KMS-11 (cell line): ENCODE data around the gene AGPAT2.

Experiments
- H2AFZ ChIP-seq: fragments of 200-600 bp; sonication (generic); 2 replicates; pipeline ENCODE4 v1.6.1; 2016; ENCODE audit warnings: antibody characterized with exemption, mixed run types, low read depth
- H3K27ac ChIP-seq: fragments of 200-600 bp; sonication (generic); 2 replicates; pipeline ENCODE4 v1.6.1; 2016; ENCODE audit warnings: mild to moderate bottlenecking, mixed run types
- H3K27me3 ChIP-seq: fragments of 200-600 bp; sonication (generic); 2 replicates; pipeline ENCODE4 v1.6.1; 2017; ENCODE audit warnings: mild to moderate bottlenecking, low read depth, mixed run types, moderate library complexity; ENCODE audit not compliant: insufficient read depth
- H3K36me3 ChIP-seq: fragments of 200-600 bp; sonication (generic); 2 replicates; pipeline ENCODE4 v1.6.1; 2017; ENCODE audit warnings: mild to moderate bottlenecking, mixed run types; ENCODE audit not compliant: insufficient read depth
- H3K4me1 ChIP-seq: fragments of 200-600 bp; sonication (generic); 2 replicates; pipeline ENCODE4 v1.6.1; 2016; ENCODE audit warnings: mild to moderate bottlenecking, low read depth, mixed run types; ENCODE audit not compliant: poor library complexity, severe bottlenecking
- H3K4me2 ChIP-seq: fragments of 200-600 bp; sonication (generic); 2 replicates; pipeline ENCODE4 v1.7.0; 2016; ENCODE audit warnings: mild to moderate bottlenecking, mixed run types
- H3K4me3 ChIP-seq: fragments of 200-600 bp; sonication (generic); IDR thresholded peaks from 2 replicates; pipeline ENCODE4 v1.6.1; 2017; ENCODE audit warnings: low read depth, low read length, mixed read lengths; ENCODE audit not compliant: insufficient read depth
- H3K79me2 ChIP-seq: fragments of 200-600 bp; sonication (generic); 2 replicates; pipeline ENCODE4 v1.6.1; 2016; ENCODE audit warnings: low read depth, mixed run types; ENCODE audit not compliant: insufficient read depth
- H3K9ac ChIP-seq: fragments of 200-600 bp; sonication (generic); 2 replicates; pipeline ENCODE4 v1.6.1; 2016; ENCODE audit warnings: mild to moderate bottlenecking, mixed run types
- H4K20me1 ChIP-seq: fragments of 200-600 bp; sonication (generic); 2 replicates; pipeline ENCODE4 v1.6.1; 2016; ENCODE audit warnings: mild to moderate bottlenecking, mixed run types; ENCODE audit not compliant: insufficient read depth
- TF ChIP-seq, protein P1 (sequence below): fragments of 200-600 bp; sonication (generic); conservative IDR thresholded peaks from 2 replicates; pipeline ENCODE4 v1.6.1; 2017; ENCODE audit warnings: low read depth, mild to moderate bottlenecking, antibody characterized with exemption, low read length, moderate library complexity, mixed read lengths

The AGPAT2 gene

GRCh38 chr9:136630662-136630992 lies 56.6 kb downstream of the AGPAT2 start:
- Histone ChIP-seq H3K79me2 (no peaks in the 10 kb centered on the region), H3K27me3 (peaks cover 80% of the 10 kb centered on the region), H3K4me3 (no peak overlapping the region), H3K4me2 (no peak overlapping the region), H3K36me3 (no peaks in the 10 kb centered on the region), H3K27ac (no peak overlapping the region), H2AFZ (no peak overlapping the region), H4K20me1 (no peaks in the 10 kb centered on the region), H3K4me1 (no peaks in the 10 kb centered on the region), H3K9ac (no peak overlapping the region)
- TF ChIP-seq, protein P1, sequence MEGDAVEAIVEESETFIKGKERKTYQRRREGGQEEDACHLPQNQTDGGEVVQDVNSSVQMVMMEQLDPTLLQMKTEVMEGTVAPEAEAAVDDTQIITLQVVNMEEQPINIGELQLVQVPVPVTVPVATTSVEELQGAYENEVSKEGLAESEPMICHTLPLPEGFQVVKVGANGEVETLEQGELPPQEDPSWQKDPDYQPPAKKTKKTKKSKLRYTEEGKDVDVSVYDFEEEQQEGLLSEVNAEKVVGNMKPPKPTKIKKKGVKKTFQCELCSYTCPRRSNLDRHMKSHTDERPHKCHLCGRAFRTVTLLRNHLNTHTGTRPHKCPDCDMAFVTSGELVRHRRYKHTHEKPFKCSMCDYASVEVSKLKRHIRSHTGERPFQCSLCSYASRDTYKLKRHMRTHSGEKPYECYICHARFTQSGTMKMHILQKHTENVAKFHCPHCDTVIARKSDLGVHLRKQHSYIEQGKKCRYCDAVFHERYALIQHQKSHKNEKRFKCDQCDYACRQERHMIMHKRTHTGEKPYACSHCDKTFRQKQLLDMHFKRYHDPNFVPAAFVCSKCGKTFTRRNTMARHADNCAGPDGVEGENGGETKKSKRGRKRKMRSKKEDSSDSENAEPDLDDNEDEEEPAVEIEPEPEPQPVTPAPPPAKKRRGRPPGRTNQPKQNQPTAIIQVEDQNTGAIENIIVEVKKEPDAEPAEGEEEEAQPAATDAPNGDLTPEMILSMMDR, result no peak

- no peak overlapping the region for H3K4me2 ChIP-seq
- no peak overlapping the region for H2AFZ ChIP-seq
- no peak overlapping the region for H3K27ac ChIP-seq
Observed at GRCh38 chr9:136629879-136630661, 57.2 kb downstream of the AGPAT2 start.

DNA sequence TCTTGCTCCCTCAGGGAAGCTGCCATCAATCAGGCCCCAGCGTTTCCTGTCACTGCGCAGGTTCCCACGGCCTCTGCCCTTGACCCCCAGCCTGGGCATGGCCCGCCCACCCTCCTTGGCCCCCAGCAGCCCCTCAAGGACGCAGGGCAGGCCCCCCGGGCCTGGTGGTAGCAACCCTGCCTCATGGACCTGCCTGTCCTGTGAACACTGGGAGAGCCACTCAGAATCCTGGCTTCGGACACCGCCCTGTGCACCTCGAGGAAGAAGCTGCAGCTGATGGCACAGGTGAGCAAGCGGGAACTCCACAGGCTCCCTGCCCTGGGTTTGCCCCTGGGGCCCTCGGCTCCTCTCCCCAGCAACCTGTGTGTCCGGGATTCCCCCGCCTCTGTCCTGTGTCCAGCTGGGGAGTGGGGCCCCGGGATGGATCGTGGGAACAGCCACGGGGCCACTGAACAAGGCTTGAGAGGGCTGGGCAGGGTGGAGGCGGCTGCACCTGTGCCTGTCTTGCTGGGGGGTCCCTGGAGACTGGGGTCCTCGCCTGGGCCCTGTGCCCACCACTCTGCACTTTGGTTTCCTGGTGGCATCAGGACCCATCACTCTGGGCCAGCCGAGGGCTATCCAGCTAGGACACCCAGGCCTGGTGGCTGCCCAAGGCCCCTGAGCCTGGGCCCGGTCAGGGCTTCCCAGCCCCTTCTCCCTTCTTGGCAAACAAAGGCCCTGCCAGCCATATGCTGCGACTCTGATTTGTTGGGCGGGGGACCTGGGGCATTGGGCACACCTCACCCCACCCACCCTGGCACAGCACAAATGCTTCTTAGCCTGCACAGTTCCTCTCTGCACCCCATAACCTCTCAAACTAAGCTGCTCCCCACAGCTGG lies 58.0 kb downstream of the AGPAT2 start:
- no peak overlapping the region for H2AFZ ChIP-seq
- TF ChIP-seq, protein P1, result no peak
- peaks cover 81% of the 10 kb centered on the region for H3K27me3 ChIP-seq
- no peak overlapping the region for H3K9ac ChIP-seq
- no peaks in the 10 kb centered on the region for H3K36me3 ChIP-seq
- no peak overlapping the region for H3K4me3 ChIP-seq
- no peaks in the 10 kb centered on the region for H4K20me1 ChIP-seq
- H3K4me2 ChIP-seq, result no peak overlapping the region
- no peak overlapping the region for H3K27ac ChIP-seq
- no peaks in the 10 kb centered on the region for H3K79me2 ChIP-seq
- H3K4me1 ChIP-seq, result no peaks in the 10 kb centered on the region

More at GRCh38 chr9:136629879-136630661, 57.2 kb downstream of the AGPAT2 start:
- Histone ChIP-seq H4K20me1 (no peaks in the 10 kb centered on the region), H3K36me3 (no peaks in the 10 kb centered on the region), H3K79me2 (no peaks in the 10 kb centered on the region), H3K4me1 (no peaks in the 10 kb centered on the region), H3K9ac (no peak overlapping the region), H3K4me3 (no peak overlapping the region), H3K27me3 (peaks cover 80% of the 10 kb centered on the region)
- TF ChIP-seq, protein P1, result peak; percentile 34

DNA sequence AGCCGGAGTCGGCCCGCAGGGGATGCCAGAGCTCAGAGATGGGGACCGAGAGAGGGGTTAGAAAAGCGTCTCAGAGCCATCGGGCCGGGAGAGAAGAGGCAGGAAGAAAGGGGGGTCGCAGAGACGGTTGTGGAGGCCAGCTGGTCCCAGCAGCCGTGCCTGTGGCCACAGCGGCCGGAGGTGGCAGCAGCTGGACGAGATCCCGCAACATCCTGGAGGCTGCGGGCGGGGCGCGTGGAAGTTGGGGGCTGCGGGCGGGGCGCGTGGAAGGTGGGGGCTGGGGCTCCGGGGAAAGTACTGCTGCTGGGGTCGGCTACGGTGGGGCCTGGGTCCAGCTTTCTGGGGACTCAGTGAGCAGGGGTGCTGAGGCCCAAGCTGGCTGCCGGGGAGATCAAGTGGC lies 59.0 kb downstream of the AGPAT2 start:
- H3K27me3 ChIP-seq, result peaks cover 82% of the 10 kb centered on the region
- H3K4me3 ChIP-seq, result no peak overlapping the region
- H3K4me2 ChIP-seq, result no peak overlapping the region
- no peaks in the 10 kb centered on the region for H4K20me1 ChIP-seq
- no peaks in the 10 kb centered on the region for H3K36me3 ChIP-seq
- TF ChIP-seq, protein P1, result no peak
- H2AFZ ChIP-seq, result no peak overlapping the region
- H3K79me2 ChIP-seq, result no peaks in the 10 kb centered on the region
- H3K27ac ChIP-seq, result no peak overlapping the region
- H3K9ac ChIP-seq, result no peak overlapping the region
- H3K4me1 ChIP-seq, result no peaks in the 10 kb centered on the region
